Hepatocyte (in vitro differentiated cells): Measurements from ENCODE around the gene PDLIM5.

Experiments used
- EZH2phosphoT487 ChIP-seq: fragments of 200-600 bp; sonication (generic); IDR thresholded peaks from one replicate; pipeline ENCODE4 v1.6.1; 2018; ENCODE audit warnings: antibody characterized with exemption, mild to moderate bottlenecking, low read depth, moderate library complexity; ENCODE audit not compliant: unreplicated experiment, severe bottlenecking
- TF ChIP-seq, protein P1 (sequence below): fragments of 200-600 bp; sonication (generic); IDR thresholded peaks from 2 replicates; pipeline ENCODE4 v1.5.1; 2016; ENCODE audit warnings: antibody characterized with exemption, mild to moderate bottlenecking; ENCODE audit not compliant: poor library complexity

- TF ChIP-seq, protein P1, sequence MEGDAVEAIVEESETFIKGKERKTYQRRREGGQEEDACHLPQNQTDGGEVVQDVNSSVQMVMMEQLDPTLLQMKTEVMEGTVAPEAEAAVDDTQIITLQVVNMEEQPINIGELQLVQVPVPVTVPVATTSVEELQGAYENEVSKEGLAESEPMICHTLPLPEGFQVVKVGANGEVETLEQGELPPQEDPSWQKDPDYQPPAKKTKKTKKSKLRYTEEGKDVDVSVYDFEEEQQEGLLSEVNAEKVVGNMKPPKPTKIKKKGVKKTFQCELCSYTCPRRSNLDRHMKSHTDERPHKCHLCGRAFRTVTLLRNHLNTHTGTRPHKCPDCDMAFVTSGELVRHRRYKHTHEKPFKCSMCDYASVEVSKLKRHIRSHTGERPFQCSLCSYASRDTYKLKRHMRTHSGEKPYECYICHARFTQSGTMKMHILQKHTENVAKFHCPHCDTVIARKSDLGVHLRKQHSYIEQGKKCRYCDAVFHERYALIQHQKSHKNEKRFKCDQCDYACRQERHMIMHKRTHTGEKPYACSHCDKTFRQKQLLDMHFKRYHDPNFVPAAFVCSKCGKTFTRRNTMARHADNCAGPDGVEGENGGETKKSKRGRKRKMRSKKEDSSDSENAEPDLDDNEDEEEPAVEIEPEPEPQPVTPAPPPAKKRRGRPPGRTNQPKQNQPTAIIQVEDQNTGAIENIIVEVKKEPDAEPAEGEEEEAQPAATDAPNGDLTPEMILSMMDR: no peak
- no peak for TF ChIP-seq EZH2phosphoT487
Observed at GRCh38 chr4:94491322-94491721, 39.6 kb downstream of the PDLIM5 start.
